Naive thymus-derived CD4-positive, alpha-beta T cell (primary cell): ENCODE results near the gene MED17. TPM values are rescaled to one million over a fixed set of nuclear protein-coding genes. Genes with fewer than 3 reads are reported as not detected.

Source experiments
- ATAC-seq: fragments of 150-1000 bp; cut with Tn5 transposase; 2 replicates; pipeline ENCODE4 v1.10.0; 2021; ENCODE audit warnings: mild to moderate bottlenecking, moderate library complexity
- CTCF ChIA-PET: fragments of 350-600 bp; sonication (Branson Sonifier 250); formaldehyde crosslinking; loops from one replicate; lab custom pipeline; 2021; ENCODE audit warnings: antibody characterized with exemption; lab: Charles Lee
- POLR2A ChIA-PET: fragments of 350-600 bp; sonication (Branson Sonifier 250); formaldehyde crosslinking; loops from one replicate; lab custom pipeline; 2021; ENCODE audit warnings: antibody characterized with exemption, inconsistent platforms; lab: Charles Lee
- DNase-seq, 9 donors: peaks; one replicate each; pipeline versions ENCODE4 v3.0.0 to v3.0.0-alpha.2; 2020 to 2022; ENCODE audit warnings: mixed read lengths in 1 of 9
- H3K27ac ChIP-seq: one replicate; pipeline ENCODE4 v1.7.0; 2013; ENCODE audit warnings: mild to moderate bottlenecking, low read depth, low read length, moderate library complexity
- H3K27me3 ChIP-seq, 2 donors: one replicate each; pipeline ENCODE4 v1.7.0; 2013; ENCODE audit warnings: low read length in 2 of 2, mild to moderate bottlenecking in 2 of 2, moderate library complexity in 2 of 2; ENCODE audit not compliant: control insufficient read depth in 2 of 2, insufficient read depth in 2 of 2
- H3K36me3 ChIP-seq, 3 experiments: 1 replicate in 2 of 3; 2 replicates in 1 of 3; pipeline ENCODE4 v1.7.0; 2013; ENCODE audit warnings: low read length in 3 of 3, mild to moderate bottlenecking in 3 of 3, moderate library complexity in 1 of 3; ENCODE audit not compliant: insufficient read depth in 3 of 3, control insufficient read depth in 2 of 3
- H3K4me1 ChIP-seq, 2 donors: one replicate each; pipeline ENCODE4 v1.7.0; 2013; ENCODE audit warnings: low read length in 2 of 2, mild to moderate bottlenecking in 2 of 2, moderate library complexity in 1 of 2; ENCODE audit not compliant: control insufficient read depth in 2 of 2, insufficient read depth in 2 of 2
- H3K4me3 ChIP-seq: 2 replicates; pipeline ENCODE4 v1.7.0; 2013; ENCODE audit warnings: mild to moderate bottlenecking, low read length
- H3K9me3 ChIP-seq, 3 experiments: 1 replicate in 2 of 3; 2 replicates in 1 of 3; pipeline ENCODE4 v1.7.0; 2013; ENCODE audit warnings: low read length in 3 of 3; ENCODE audit not compliant: control insufficient read depth in 2 of 3
- H3K27ac Mint-ChIP-seq, 9 donors: one replicate each; pipeline ENCODE4 v1.8.0; 2020 to 2022; ENCODE audit warnings: mixed read lengths in 9 of 9, mild to moderate bottlenecking in 8 of 9, moderate library complexity in 5 of 9, inconsistent platforms in 2 of 9
- H3K27me3 Mint-ChIP-seq, 5 donors: one replicate each; pipeline ENCODE4 v1.8.0; 2021 to 2022; ENCODE audit warnings: mixed read lengths in 5 of 5, mild to moderate bottlenecking in 1 of 5
- H3K36me3 Mint-ChIP-seq, 5 donors: one replicate each; pipeline ENCODE4 v1.8.0; 2020 to 2022; ENCODE audit warnings: mixed read lengths in 5 of 5, mild to moderate bottlenecking in 3 of 5, inconsistent platforms in 1 of 5
- H3K4me1 Mint-ChIP-seq, 7 donors: one replicate each; pipeline ENCODE4 v1.8.0; 2020 to 2022; ENCODE audit warnings: mixed read lengths in 7 of 7, mild to moderate bottlenecking in 3 of 7, inconsistent platforms in 1 of 7
- H3K4me3 Mint-ChIP-seq, 10 donors: one replicate each; pipeline ENCODE4 v1.8.0; 2020 to 2022; ENCODE audit warnings: mild to moderate bottlenecking in 10 of 10, mixed read lengths in 10 of 10, moderate library complexity in 6 of 10, inconsistent platforms in 2 of 10
- H3K9me3 Mint-ChIP-seq, 11 donors: one replicate each; pipeline ENCODE4 v1.8.0; 2020 to 2022; ENCODE audit warnings: mixed read lengths in 11 of 11, mild to moderate bottlenecking in 4 of 11, inconsistent platforms in 1 of 11, moderate library complexity in 1 of 11
- intact Hi-C, 2 donors: fragments of 100-400 bp; cut with micrococcal nuclease; formaldehyde crosslinking; loops; one replicate each; pipeline ENCODE4 v1.15.1; 2023
- polyA plus RNA-seq, 2 donors: library from polyadenylated mRNA; unstranded; fragments of 300-500 nt; fragmentation: Illumina TruSeq; gene quantifications; one replicate each; pipeline ENCODE4 v1.2.3, GENCODE V29; 2021
- total RNA-seq, 6 experiments: library from RNA in 5 of 6; stranded (reverse) in 5 of 6; gene quantifications; 1 replicate in 5 of 6; 2 replicates in 1 of 6; pipeline ENCODE4 v1.2.3 and lab custom pipeline; 2021 to 2026

Gene MED17
- total and polyA plus RNA-seq, 7 experiments from 2014 or later = 17.3 to 75.9 (median 64.2) TPM

DNA sequence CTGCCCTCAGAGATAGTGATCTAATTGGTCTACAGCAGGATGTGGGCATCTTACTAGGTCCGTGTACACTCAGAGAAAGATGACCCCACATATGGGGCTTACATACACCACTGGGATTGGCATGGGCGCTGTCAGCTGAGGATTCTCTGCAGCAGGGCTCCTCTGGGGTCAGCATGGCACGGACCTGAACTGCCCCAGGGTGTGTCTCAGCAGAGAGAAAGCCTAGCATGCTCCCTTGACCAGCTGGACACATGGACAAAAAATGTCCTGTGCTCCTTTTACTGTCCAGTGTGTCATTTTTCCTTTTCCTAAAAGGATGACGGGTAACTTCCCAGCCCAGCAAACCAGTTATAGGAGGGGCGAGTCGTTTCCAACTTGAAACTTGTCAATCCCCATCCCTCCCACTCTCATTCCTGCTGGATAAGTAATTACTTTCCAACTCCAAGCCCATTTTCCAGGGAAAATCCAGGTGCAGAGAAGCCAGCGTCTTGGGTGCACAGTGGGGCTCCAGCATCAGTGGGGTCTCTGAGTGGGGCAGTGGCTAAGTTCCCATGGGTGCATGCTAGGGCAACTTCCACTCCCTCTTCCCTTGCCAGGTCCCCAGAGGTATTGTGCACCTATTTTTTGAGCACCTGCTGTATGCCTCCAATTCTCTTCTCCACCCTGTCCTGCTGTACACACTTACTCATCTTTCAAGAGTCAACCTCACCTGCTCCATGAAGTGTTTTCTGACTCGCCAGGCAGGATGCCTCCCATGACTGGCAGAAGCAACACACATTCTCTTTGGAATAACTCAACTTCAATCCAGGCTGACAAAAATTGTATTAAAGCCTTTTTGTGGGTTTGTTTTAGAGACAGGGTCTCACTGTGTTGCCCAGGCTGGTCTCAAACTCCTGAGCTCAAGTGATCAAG, 61.4 kb downstream of the MED17 start:
- Histone ChIP-seq H3K36me3 (no peaks in the 10 kb centered on the region), H3K27ac (no peak overlapping the region), H3K4me1 (no peaks in the 10 kb centered on the region), H3K9me3 (no peaks in the 10 kb centered on the region), H3K27me3 (peaks cover 0 to 2% of the 10 kb centered on the region in 2 donors), H3K4me3 (no peak overlapping the region)
- ChIA-PET POLR2A (no interaction called here), CTCF (no interaction called here)
- Mint-ChIP-seq H3K4me3 (no peak overlapping the region), H3K27me3 (peaks cover 10 to 18% (median 12%) of the 10 kb centered on the region in 5 donors), H3K4me1 (peaks cover 0 to 5% (median 0%) of the 10 kb centered on the region in 7 donors), H3K36me3 (peaks cover 0 to 3% (median 0%) of the 10 kb centered on the region in 5 donors), H3K9me3 (peaks cover 0 to 4% (median 0%) of the 10 kb centered on the region in 11 donors), H3K27ac (no peak overlapping the region)
- intact Hi-C loops = no loop called here
- no peak for ATAC-seq
- DNase-seq = no peak

DNA sequence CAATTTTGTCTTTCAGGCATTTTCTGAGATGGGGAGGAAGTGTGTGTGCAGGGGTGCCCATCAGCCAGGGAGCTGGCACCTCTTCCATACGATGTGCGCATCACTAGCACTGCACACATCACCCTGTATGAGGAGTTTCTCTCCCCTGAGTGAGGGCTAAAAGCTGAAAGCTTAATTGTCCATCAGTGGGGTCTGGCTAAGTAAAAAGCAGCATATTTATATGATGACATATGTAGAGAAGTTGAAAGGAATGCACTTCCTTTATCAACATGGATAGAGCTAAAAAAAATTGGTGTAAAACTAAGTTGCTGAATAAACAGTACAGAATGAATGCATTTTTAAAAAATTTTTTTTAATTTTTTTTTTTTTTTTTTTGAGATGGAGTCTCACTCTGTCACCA, 62.3 kb downstream of the MED17 start:
- no peak overlapping the region for H3K4me3 Mint-ChIP-seq
- H3K9me3 ChIP-seq = no peaks in the 10 kb centered on the region
- ATAC-seq = peak; percentile 10
- H3K27me3 ChIP-seq = peaks cover 0 to 2% of the 10 kb centered on the region in 2 donors
- no peaks in the 10 kb centered on the region for H3K36me3 ChIP-seq
- peaks cover 10 to 22% (median 18%) of the 10 kb centered on the region in 5 donors for H3K27me3 Mint-ChIP-seq
- H3K27ac ChIP-seq = no peak overlapping the region
- peaks cover 0 to 4% (median 0%) of the 10 kb centered on the region in 11 donors for H3K9me3 Mint-ChIP-seq
- ChIA-PET POLR2A (no interaction called here), CTCF (no interaction called here)
- no peaks in the 10 kb centered on the region for H3K4me1 ChIP-seq
- peaks cover 0 to 5% (median 0%) of the 10 kb centered on the region in 7 donors for H3K4me1 Mint-ChIP-seq
- intact Hi-C loops = no loop called here
- DNase-seq = no peak
- no peak overlapping the region for H3K4me3 ChIP-seq
- peaks cover 0 to 3% (median 0%) of the 10 kb centered on the region in 5 donors for H3K36me3 Mint-ChIP-seq
- H3K27ac Mint-ChIP-seq = no peak overlapping the region

DNA sequence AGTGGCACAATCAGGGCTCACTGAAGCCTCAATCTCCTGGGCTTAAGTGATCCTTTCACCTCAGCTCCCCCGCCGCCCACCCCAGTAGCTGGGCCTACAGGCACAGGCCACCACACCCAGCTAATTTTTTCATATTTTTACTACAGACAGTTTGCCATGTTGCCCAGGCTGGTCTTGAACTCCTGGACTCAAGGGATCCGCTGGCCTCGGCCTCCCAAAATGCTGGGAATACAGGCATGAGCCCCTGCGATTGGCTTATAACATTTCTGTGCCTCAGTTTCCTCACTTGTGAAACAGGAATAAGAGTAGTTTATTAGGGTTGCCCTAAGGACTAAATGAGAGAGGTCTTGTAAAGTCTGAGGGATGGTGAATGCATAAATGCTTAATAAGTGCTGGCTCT, 65.1 kb downstream of the MED17 start:
- Mint-ChIP-seq H3K27ac (no peak overlapping the region), H3K4me1 (peaks cover 0 to 5% (median 0%) of the 10 kb centered on the region in 7 donors), H3K27me3 (peaks cover 18 to 34% (median 23%) of the 10 kb centered on the region in 5 donors), H3K36me3 (no peaks in the 10 kb centered on the region), H3K9me3 (peaks cover 0 to 6% (median 0%) of the 10 kb centered on the region in 11 donors), H3K4me3 (peak overlapping the region in 5 of 10 donors; percentile 22 to 50 (median 43))
- ChIA-PET CTCF (no interaction called here), POLR2A (no interaction called here)
- H3K4me3 ChIP-seq = no peak overlapping the region
- ATAC-seq (no peak), DNase-seq (no peak)
- intact Hi-C loops = no loop called here
- no peaks in the 10 kb centered on the region for H3K4me1 ChIP-seq
- no peaks in the 10 kb centered on the region for H3K36me3 ChIP-seq
- H3K9me3 ChIP-seq = no peaks in the 10 kb centered on the region
- H3K27ac ChIP-seq = no peak overlapping the region
- H3K27me3 ChIP-seq = peaks cover 0 to 2% of the 10 kb centered on the region in 2 donors

DNA sequence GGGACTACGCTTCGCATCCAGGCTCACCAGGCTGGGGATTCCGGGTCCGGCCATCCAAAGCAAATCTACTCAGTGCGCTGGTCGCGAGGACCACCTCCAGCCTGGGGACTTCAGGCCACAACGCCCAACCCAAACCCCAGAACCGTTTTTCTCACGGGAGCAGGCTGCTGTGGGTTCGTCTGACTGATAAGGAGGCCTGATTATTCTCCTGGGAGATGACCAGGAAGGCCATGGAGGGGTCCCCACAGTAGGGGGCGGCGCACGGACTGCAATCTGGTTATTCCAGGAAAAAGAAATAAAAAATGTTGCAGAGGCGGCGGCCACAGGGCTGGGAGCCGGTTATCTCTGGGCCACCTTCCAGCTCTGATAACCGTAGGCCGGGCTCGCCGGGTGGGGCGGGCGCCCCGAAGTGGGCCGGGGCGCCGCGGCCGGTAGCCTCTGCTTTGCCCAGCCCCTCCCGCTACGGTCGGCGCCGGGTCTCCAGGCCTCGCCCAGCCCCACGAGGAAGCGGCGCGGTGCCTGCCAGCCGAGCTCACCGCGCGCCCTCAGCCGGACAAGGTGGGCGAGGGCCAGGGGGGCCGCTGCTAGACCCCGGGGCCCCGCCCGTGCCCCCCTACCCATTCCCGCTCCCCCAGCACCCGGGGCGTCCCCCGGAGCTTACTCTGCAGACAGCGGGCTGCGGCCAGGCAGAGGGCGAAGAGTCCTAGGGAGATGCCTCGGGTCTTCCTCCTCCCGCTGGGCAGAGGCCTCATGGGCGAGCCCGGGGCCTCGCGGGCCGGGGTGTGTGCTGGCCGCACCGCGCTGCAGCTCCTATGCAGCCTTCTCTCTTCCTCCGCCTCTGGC, 65.9 kb downstream of the MED17 start:
- POLR2A ChIA-PET = no interaction called here
- ATAC-seq = no peak

DNA sequence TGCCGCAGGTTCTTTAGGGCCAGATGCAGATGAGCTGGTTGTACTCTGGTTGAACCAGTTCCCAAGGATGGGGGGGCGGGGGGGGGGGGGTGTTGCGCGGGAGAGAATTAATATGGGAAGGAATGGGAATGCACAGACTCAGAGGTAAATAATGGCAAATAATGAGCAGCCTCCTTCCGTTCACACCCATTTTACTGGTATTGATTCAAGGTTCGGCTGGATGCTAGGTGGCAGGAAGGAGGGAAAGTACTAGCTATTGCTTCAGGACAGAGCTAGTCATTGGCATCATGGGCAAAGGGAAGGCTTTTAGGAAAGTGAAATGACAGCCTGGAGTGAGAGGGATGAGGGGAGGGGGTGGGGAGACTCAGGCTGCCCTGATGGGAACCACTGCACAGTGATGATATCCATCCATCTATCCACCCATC, 66.5 kb downstream of the MED17 start, which contains the start of gene VSTM5:
Gene VSTM5 (minus strand): TSS at position 25 of the 425 bp plus-strand sequence. CDS start 116 bp downstream, outside the sequence.
- Histone ChIP-seq H3K4me1 (no peaks in the 10 kb centered on the region), H3K36me3 (no peaks in the 10 kb centered on the region), H3K9me3 (no peaks in the 10 kb centered on the region), H3K27ac (no peak within 1 kb of the TSS), H3K4me3 (no peak within 1 kb of the TSS), H3K27me3 (peaks cover 0 to 2% of the 10 kb centered on the region in 2 donors)
- ATAC-seq (no peak), DNase-seq (no peak)
- no peaks in the 10 kb centered on the region for H3K36me3 Mint-ChIP-seq
- ChIA-PET CTCF (no interaction called here), POLR2A (no interaction called here)
- no peak within 1 kb of the TSS for H3K27ac Mint-ChIP-seq
- H3K4me3 Mint-ChIP-seq = peak within 1 kb of the TSS in 6 of 10 donors; percentile 14 to 50 (median 43)
- peaks cover 0 to 5% (median 0%) of the 10 kb centered on the region in 7 donors for H3K4me1 Mint-ChIP-seq
- H3K9me3 Mint-ChIP-seq = peaks cover 0 to 6% (median 0%) of the 10 kb centered on the region in 11 donors
- intact Hi-C loops = no loop called here
- peaks cover 17 to 39% (median 27%) of the 10 kb centered on the region in 5 donors for H3K27me3 Mint-ChIP-seq

More for the DNA sequence above, 65.9 kb downstream of the MED17 start:
- DNase-seq = no peak
- H3K36me3 Mint-ChIP-seq = no peaks in the 10 kb centered on the region
- intact Hi-C loops = no loop called here
- Histone ChIP-seq H3K36me3 (no peaks in the 10 kb centered on the region), H3K4me1 (no peaks in the 10 kb centered on the region), H3K4me3 (no peak overlapping the region), H3K27me3 (peaks cover 0 to 2% of the 10 kb centered on the region in 2 donors), H3K9me3 (no peaks in the 10 kb centered on the region), H3K27ac (no peak overlapping the region)
- H3K27me3 Mint-ChIP-seq = peaks cover 18 to 34% (median 23%) of the 10 kb centered on the region in 5 donors
- peak overlapping the region in 5 of 10 donors; percentile 14 to 50 (median 43) for H3K4me3 Mint-ChIP-seq
- CTCF ChIA-PET = no interaction called here
- no peak overlapping the region for H3K27ac Mint-ChIP-seq
- peaks cover 0 to 5% (median 0%) of the 10 kb centered on the region in 7 donors for H3K4me1 Mint-ChIP-seq
- H3K9me3 Mint-ChIP-seq = peaks cover 0 to 6% (median 0%) of the 10 kb centered on the region in 11 donors

DNA sequence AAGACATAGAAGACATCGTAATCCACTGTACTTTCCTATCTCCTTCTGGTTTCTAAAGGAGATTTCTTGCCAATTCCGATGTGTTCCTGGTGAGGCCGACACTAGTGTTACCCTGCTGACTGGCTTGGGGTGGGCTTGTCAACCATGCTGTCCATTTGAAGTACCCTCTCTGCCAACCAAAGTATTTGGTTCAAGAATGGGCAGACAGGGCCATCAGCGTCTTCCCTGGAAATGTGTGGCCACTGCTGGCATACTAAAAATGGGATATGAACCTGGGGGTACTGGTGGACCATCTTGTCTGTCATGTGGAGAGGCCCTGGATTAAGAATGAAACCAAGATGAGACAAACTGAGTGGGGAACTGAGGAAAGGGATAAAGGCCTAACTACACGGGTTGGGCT, 68.2 kb downstream of the MED17 start:
- Histone ChIP-seq H3K4me3 (no peak overlapping the region), H3K27ac (no peak overlapping the region), H3K36me3 (no peaks in the 10 kb centered on the region), H3K9me3 (no peaks in the 10 kb centered on the region), H3K27me3 (peaks cover 0 to 2% of the 10 kb centered on the region in 2 donors), H3K4me1 (no peaks in the 10 kb centered on the region)
- ATAC-seq (no peak), DNase-seq (no peak)
- no peak overlapping the region for H3K4me3 Mint-ChIP-seq
- H3K27me3 Mint-ChIP-seq = peaks cover 13 to 39% (median 23%) of the 10 kb centered on the region in 5 donors
- H3K36me3 Mint-ChIP-seq = no peaks in the 10 kb centered on the region
- H3K9me3 Mint-ChIP-seq = peaks cover 0 to 6% (median 0%) of the 10 kb centered on the region in 11 donors
- no peak overlapping the region for H3K27ac Mint-ChIP-seq
- peaks cover 0 to 5% (median 0%) of the 10 kb centered on the region in 7 donors for H3K4me1 Mint-ChIP-seq
- CTCF ChIA-PET = no interaction called here
- intact Hi-C loops = no loop called here
- POLR2A ChIA-PET = no interaction called here
